ENCODE results near the gene GABRB2. TPM values are rescaled to one million over a fixed set of nuclear protein-coding genes. Genes with fewer than 3 reads are reported as not detected.

GABRB2 gene
- total and polyA plus RNA-seq, 4 donors, result 0.08 TPM; not detected in 3

DNA sequence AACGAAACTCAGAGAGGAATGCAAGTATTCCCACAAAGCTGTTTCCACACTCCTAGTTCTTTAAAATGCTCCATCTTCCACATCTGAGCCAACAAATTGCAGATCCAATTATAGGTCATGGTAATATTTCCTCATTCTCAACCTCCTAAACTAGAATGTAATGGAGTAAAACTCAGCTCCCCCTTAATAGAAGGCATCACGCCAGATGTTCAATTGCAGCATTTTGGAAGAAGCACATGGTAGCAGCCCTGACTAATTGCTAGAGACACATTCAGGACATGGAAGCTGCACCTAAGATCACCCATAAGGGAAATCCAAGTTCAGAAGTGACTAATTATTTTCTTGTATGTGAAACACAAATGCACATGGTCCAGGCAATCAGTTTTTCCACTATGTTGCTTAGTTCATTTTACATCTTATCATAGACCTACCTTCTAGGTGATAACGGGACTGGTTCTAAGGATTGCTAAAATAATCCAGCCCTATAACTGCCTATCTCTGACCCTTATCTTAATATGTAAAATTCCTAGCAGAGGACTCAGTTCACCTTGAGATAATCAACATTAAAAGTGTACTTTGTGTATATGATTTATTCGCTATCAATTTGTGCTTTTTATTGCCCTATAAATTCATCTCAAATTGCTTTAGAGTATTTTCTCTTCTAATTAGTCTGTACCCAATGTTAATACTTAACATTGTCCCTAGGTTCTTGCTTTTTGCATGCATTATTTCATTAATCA is 75.1 kb downstream of the GABRB2 start (continued):
- TF ChIP-seq ZBTB33 (IDR thresholded peaks at IDR 0.05), result no peak

- Histone ChIP-seq H3K4me3 (ENCODE audit: low read depth in 1 of 3, low read length in 3 of 3) (no peak overlapping the region), H3K9ac (ENCODE audit: low read depth in 1 of 2, low read length in 2 of 2) (no peak overlapping the region), H3K27me3 (ENCODE audit: control insufficient read depth in 4 of 4, insufficient read depth in 4 of 4, low read length in 3 of 4) (no peaks in the 10 kb centered on the region), H3K27ac (ENCODE audit: low read depth in 1 of 2, low read length in 2 of 2) (no peak overlapping the region), H3K9me3 (ENCODE audit: control insufficient read depth in 4 of 4, low read length in 3 of 4) (no peaks in the 10 kb centered on the region), H3K36me3 (ENCODE audit: control insufficient read depth in 4 of 4, insufficient read depth in 3 of 4, low read depth in 1 of 4, low read length in 3 of 4) (no peaks in the 10 kb centered on the region), H3K4me1 (ENCODE audit: control insufficient read depth in 4 of 4, insufficient read depth in 4 of 4, low read length in 3 of 4) (no peaks in the 10 kb centered on the region)
- 83% methylated on average over 1 of the region's 1 CpG for WGBS
- TF ChIP-seq NR2F2 (IDR thresholded peaks at IDR 0.05), result no peak
- no peak for TF ChIP-seq ATF3 (IDR thresholded peaks at IDR 0.05)
- TF ChIP-seq, protein P1, sequence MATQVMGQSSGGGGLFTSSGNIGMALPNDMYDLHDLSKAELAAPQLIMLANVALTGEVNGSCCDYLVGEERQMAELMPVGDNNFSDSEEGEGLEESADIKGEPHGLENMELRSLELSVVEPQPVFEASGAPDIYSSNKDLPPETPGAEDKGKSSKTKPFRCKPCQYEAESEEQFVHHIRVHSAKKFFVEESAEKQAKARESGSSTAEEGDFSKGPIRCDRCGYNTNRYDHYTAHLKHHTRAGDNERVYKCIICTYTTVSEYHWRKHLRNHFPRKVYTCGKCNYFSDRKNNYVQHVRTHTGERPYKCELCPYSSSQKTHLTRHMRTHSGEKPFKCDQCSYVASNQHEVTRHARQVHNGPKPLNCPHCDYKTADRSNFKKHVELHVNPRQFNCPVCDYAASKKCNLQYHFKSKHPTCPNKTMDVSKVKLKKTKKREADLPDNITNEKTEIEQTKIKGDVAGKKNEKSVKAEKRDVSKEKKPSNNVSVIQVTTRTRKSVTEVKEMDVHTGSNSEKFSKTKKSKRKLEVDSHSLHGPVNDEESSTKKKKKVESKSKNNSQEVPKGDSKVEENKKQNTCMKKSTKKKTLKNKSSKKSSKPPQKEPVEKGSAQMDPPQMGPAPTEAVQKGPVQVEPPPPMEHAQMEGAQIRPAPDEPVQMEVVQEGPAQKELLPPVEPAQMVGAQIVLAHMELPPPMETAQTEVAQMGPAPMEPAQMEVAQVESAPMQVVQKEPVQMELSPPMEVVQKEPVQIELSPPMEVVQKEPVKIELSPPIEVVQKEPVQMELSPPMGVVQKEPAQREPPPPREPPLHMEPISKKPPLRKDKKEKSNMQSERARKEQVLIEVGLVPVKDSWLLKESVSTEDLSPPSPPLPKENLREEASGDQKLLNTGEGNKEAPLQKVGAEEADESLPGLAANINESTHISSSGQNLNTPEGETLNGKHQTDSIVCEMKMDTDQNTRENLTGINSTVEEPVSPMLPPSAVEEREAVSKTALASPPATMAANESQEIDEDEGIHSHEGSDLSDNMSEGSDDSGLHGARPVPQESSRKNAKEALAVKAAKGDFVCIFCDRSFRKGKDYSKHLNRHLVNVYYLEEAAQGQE (IDR thresholded peaks at IDR 0.05), result no peak
- no peak for TF ChIP-seq YY1 (IDR thresholded peaks at IDR 0.05)
- TF ChIP-seq, protein P2, sequence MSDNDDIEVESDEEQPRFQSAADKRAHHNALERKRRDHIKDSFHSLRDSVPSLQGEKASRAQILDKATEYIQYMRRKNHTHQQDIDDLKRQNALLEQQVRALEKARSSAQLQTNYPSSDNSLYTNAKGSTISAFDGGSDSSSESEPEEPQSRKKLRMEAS (IDR thresholded peaks at IDR 0.05), result no peak
- no peak for TF ChIP-seq JUND (IDR thresholded peaks at IDR 0.05)
- TF ChIP-seq EGR1 (IDR thresholded peaks at IDR 0.05; ENCODE audit: low read depth in 2 of 2), result no peak
- TF ChIP-seq FOXA1 (IDR thresholded peaks at IDR 0.05), result no peak
- TF ChIP-seq SP1 (IDR thresholded peaks at IDR 0.05), result no peak
- no peak for TF ChIP-seq FOXA2 (IDR thresholded peaks at IDR 0.05)
- TF ChIP-seq RXRA (IDR thresholded peaks at IDR 0.05), result no peak
- no peak for TF ChIP-seq CTCF (IDR thresholded peaks at IDR 0.05; ENCODE audit: low read depth, low read length, missing input control)
- no peak for TF ChIP-seq HNF4A (conservative IDR thresholded peaks at IDR 0.05)
- TF ChIP-seq ZBTB33 (IDR thresholded peaks at IDR 0.05), result no peak
- TF ChIP-seq HNF4G (IDR thresholded peaks at IDR 0.05), result no peak
- DNase-seq (ENCODE audit: low spot score), result no peak
These were observed 78.8 kb downstream of the GABRB2 start for GRCh38 chr5:161467703-161468102.

Data from liver (tissue), 9 donors.